IPS-20b (cell line): ENCODE data around the gene CAPNS1.

Experiments used
- H3K27ac ChIP-seq: one replicate; pipeline ENCODE4 v1.5.1; 2013; ENCODE audit warnings: low read length
- H3K27me3 ChIP-seq: 2 replicates; pipeline ENCODE4 v1.6.1; 2013; ENCODE audit warnings: mild to moderate bottlenecking, low read length, inconsistent platforms; ENCODE audit not compliant: insufficient read depth
- H3K36me3 ChIP-seq: 2 replicates; pipeline ENCODE4 v1.6.1; 2013; ENCODE audit warnings: low read depth, mild to moderate bottlenecking, inconsistent platforms, low read length, moderate library complexity; ENCODE audit not compliant: insufficient read depth
- H3K4me1 ChIP-seq: 2 replicates; pipeline ENCODE4 v1.6.1; 2013; ENCODE audit warnings: mild to moderate bottlenecking, control low read depth, inconsistent platforms, low read length, moderate library complexity; ENCODE audit not compliant: insufficient read depth
- H3K4me3 ChIP-seq: 2 replicates; pipeline ENCODE4 v1.5.1; 2013; ENCODE audit warnings: mild to moderate bottlenecking, low read length, inconsistent platforms
- H3K9ac ChIP-seq: 2 replicates; pipeline ENCODE4 v1.6.1; 2013; ENCODE audit warnings: low read depth, mild to moderate bottlenecking, inconsistent platforms, low read length, moderate library complexity
- H3K9me3 ChIP-seq: 2 replicates; pipeline ENCODE4 v1.6.1; 2013; ENCODE audit warnings: mild to moderate bottlenecking, low read depth, low read length, inconsistent platforms; ENCODE audit not compliant: insufficient read depth

Gene CAPNS1

DNA sequence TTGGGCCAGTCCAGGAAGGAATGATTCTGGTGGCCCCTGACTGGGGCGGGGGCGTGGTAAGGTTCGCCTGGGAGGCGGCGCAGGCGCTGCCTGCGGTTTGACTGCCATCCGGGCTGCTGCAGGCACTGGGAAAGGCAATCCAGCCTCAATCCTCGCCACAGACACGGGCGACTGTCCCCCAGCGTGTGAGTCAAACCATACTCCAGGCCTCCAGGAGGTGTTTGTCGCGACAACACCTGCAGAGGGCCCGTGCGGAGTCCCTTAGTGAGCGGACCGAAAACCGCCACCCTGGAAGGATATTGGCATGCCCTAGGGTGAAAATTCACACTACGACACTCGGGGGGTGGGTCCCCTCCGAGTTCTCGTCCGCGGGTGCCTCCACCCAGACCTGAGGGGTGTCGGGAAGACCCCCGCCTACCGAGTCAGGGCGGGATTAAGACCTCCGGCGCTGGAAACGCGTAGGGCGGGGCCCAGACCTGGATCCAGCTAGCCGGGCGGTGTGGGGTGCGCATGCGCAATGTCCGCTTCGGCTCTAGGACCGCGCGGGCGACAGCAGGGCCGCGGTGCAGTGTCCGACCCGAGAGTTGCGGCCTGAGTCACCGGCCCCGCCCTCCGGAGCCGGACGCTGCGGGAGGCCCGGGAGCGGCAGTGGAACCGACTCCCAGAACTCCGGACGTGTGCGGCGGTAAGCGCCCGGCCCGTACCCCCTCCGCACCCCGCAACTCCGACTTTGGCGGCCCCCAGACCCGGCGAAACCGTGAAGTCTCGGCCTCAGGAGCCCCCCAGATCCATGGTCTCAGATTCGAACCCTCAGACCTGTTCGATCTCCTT lies at the start of gene CAPNS1:
TSS of gene CAPNS1 (plus strand) at position 594 of the 831 bp plus-strand sequence. CDS start 946 bp downstream, outside the sequence.
- H3K27me3 ChIP-seq, result no peaks in the 10 kb centered on the region
- H3K4me1 ChIP-seq, result peaks cover 3% of the 10 kb centered on the region; the same call in 1 of the 2 replicates
- peaks cover 19% of the 10 kb centered on the region for H3K36me3 ChIP-seq
- H3K4me3 ChIP-seq, result peak within 1 kb of the TSS; percentile 100
- no peaks in the 10 kb centered on the region for H3K9me3 ChIP-seq
- peak within 1 kb of the TSS; percentile 98 for H3K9ac ChIP-seq
- peak within 1 kb of the TSS; percentile 68 for H3K27ac ChIP-seq

DNA sequence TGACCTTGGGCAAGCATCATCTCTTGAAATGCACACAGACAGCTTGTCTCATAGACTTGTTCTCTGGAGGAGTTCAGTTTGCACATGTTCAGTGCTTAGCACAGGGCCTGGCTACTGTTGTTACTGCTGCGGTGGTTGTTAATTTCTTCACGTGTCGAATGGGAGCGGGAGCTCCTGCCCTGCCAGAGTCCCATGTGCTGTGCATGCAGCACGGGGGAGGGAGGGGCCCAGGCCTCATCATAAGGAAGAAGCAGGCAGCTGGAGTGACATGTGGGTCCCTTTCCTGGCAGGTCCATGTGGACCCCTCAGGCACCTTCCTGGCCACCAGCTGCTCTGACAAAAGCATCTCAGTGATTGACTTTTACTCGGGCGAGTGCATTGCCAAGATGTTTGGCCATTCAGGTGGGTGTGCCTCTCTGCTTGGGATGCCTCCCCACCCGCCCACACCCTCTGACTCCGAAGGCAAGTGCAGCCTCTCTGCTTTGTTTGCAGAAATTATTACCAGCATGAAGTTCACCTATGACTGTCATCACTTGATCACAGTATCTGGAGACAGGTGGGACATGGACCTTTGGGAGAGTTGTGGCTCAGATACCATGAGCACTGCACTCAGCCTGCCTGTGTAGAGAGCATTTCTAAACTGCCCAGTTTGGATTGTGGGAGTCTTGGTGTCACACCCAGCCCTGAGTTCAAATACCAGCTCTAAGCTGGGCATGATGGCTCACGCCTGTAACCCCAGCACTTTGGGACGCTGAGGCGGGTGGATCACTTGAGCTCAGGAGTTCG lies 48.8 kb upstream of the CAPNS1 start:
- Histone ChIP-seq H3K27ac (no peak overlapping the region), H3K4me3 (no peak overlapping the region), H3K9ac (no peak overlapping the region), H3K9me3 (no peaks in the 10 kb centered on the region), H3K4me1 (no peaks in the 10 kb centered on the region), H3K36me3 (peaks cover 92% of the 10 kb centered on the region), H3K27me3 (no peaks in the 10 kb centered on the region)

DNA sequence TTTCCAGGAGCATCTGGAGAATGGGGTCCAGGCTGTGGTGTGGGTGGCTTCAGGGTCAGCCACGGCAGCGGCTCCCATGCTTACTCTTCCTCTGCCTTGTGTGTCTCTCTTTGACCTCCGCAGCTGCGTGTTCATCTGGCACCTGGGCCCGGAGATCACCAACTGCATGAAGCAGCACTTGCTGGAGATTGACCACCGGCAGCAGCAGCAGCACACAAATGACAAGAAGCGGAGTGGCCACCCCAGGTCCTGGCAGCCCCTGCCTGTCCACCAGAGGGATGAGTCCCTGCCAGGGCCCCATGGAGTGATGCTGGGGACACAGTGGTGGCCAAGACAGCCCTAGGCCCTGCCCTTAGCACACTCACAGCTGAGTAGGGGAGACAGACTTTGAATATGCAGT lies 47.3 kb upstream of the CAPNS1 start:
- Histone ChIP-seq H3K36me3 (peaks cover 87% of the 10 kb centered on the region), H3K9ac (no peak overlapping the region), H3K27me3 (no peaks in the 10 kb centered on the region), H3K4me3 (no peak overlapping the region), H3K4me1 (no peaks in the 10 kb centered on the region), H3K27ac (no peak overlapping the region), H3K9me3 (no peaks in the 10 kb centered on the region)

DNA sequence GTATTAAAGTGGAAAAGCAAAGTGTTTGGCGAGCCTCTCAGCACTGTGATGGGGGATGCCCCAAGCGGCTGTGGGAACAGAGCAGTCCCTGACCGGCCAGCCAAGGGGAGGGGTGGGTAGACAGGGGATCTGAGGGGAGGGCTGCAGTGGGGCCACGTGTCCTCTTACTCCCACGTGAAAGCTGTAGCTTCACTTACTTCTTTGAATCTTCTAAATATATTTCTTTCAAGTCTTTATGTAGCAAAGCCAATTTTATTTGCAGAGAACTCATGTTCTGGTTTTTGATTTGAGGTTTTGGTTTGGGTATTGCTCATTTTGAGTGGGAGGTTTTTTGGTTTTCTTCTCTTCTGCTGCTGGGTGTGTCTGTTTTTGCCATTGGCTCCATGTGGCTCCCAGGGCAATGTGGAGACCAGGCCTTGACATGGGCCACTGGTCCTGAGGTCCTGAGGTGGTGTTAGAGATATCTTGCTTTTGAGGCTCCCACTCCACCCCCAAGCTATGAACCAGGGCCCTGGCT lies 46.7 kb upstream of the CAPNS1 start:
- H3K9ac ChIP-seq, result no peak overlapping the region
- H3K27me3 ChIP-seq, result no peaks in the 10 kb centered on the region
- no peak overlapping the region for H3K27ac ChIP-seq
- H3K36me3 ChIP-seq, result peaks cover 87% of the 10 kb centered on the region
- no peaks in the 10 kb centered on the region for H3K9me3 ChIP-seq
- H3K4me1 ChIP-seq, result no peaks in the 10 kb centered on the region
- H3K4me3 ChIP-seq, result no peak overlapping the region

DNA sequence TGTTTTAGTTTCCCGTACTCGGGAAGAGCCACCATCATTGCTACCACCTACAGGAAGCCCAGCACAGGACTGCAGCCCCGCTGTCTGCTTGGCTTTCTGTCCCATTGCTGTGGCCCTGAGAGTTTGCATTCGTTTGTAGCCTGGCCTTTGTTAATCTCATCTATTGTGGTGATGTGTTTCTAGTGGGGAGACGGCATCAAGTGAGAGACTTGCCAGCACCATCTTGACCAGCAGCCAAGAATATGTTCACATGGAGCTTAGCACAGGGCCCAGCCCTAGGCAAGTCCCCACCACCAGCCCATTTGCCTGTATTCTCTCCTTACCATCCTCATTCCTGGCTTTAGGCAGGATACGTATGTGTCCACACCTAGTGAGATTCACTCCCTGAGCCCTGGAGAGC lies 46.2 kb upstream of the CAPNS1 start:
- Histone ChIP-seq H3K27ac (no peak overlapping the region), H3K9me3 (no peaks in the 10 kb centered on the region), H3K27me3 (no peaks in the 10 kb centered on the region), H3K4me1 (no peaks in the 10 kb centered on the region), H3K4me3 (no peak overlapping the region), H3K36me3 (peaks cover 87% of the 10 kb centered on the region), H3K9ac (no peak overlapping the region)

DNA sequence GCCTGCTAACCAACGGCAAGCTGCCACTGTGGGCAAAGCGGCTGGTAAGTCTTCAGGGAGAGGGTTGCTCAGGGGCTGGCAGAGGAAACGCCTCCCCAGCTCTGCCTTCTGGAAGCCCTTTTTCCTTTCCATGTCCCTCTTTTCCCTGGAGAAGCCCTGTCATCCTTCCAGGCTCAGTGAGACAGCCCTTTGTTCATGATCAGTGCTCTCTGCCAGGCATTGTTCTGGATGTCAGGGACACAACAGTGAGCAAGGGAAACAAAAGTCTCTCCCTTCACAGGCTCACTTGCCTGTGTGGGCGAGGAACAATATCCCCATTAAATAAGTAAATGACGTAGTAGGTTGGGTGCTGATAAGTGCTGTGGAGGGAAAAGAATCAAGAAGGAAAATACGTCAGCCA lies 42.8 kb upstream of the CAPNS1 start:
- Histone ChIP-seq H3K9ac (no peak overlapping the region), H3K36me3 (peaks cover 87% of the 10 kb centered on the region), H3K4me3 (no peak overlapping the region)

DNA sequence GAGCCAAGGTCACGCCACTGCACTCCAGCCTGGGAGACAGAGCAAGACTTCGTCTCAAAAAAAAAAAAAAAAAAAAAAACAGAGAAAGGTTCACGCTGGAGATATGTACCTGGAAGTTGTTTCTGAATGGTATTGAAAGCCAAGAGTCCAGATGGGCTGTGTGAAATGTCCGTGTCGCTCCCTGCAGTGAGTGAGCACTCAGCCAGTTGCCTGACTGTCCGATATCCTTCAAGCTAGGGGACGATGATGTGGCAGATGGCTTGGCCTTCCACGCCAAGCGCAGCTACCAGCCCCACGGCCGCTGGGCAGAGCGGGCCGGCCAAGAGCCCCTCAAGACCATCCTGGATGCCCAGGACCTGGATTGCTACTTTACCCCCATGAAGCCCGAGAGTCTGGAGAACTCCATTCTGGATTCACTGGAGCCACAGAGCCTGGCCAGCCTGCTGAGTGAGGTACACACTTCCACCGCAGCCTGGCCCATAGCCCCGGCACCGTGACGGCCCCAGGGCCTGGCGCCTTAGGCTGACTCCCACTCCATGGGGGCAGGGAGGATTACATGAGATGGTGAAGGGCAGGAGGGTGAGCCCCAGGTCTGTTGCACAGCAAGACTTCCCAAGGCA lies 40.6 kb upstream of the CAPNS1 start:
- Histone ChIP-seq H3K4me3 (no peak overlapping the region), H3K27me3 (no peaks in the 10 kb centered on the region), H3K9ac (no peak overlapping the region), H3K27ac (no peak overlapping the region), H3K36me3 (peaks cover 88% of the 10 kb centered on the region), H3K9me3 (no peaks in the 10 kb centered on the region), H3K4me1 (no peaks in the 10 kb centered on the region)

More for the DNA sequence above, 42.8 kb upstream of the CAPNS1 start:
- Histone ChIP-seq H3K4me1 (no peaks in the 10 kb centered on the region), H3K9me3 (no peaks in the 10 kb centered on the region), H3K27me3 (no peaks in the 10 kb centered on the region), H3K27ac (no peak overlapping the region)

DNA sequence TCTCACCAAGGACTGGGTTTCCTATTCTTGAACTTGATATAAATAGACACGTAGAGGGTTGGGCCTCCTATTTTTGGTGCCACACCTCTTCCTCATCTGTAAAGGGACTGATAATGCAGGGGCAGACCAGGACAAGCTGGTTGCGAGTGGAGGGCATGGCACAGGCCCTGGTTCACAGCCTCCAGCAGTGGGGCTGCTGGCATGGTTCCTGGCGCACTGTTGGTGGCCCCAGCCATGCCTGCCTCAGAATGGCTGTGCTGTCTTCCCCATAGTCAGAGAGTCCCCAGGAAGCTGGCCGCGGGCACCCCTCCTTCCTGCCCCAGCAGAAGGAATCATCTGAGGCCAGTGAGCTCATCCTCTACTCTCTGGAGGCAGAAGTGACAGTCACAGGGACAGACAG lies 39.4 kb upstream of the CAPNS1 start:
- Histone ChIP-seq H3K4me3 (no peak overlapping the region), H3K4me1 (no peaks in the 10 kb centered on the region), H3K9me3 (no peaks in the 10 kb centered on the region), H3K27me3 (no peaks in the 10 kb centered on the region), H3K9ac (no peak overlapping the region), H3K27ac (no peak overlapping the region), H3K36me3 (peaks cover 89% of the 10 kb centered on the region)

DNA sequence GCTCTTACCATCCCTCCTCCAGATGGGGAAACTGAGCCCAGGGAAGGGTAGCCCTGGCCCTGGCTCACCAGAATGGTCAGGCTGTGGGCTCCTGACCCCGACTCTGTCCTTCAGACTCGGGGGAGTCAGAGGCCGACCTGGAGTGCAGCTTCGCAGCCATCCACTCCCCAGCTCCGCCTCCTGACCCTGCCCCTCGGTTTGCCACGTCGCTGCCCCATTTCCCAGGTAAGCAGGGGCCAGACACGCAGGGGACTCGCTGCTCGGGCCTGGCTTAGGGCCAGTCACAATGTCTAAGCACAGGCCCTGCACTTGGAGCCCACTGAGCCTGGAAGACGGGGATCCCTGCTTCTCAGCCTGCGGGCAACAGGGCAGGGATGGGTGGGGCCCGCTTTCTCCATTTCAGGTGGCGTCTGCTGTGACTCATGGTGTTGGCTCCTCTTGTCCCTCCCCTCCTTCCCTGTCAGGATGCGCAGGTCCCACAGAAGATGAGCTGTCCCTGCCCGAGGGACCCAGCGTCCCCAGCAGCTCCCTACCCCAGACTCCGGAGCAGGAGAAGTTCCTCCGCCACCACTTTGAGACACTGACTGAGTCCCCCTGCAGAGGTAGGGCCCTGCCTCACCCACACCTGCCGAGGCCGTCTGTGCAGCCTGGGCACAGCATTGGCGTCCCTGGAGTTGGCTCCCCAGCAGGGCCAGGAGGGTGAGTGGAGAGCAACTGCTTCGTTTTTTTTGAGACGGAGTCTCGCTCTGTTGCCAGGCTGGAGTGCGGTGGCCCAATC lies 38.1 kb upstream of the CAPNS1 start:
- Histone ChIP-seq H3K9ac (no peak overlapping the region), H3K27me3 (no peaks in the 10 kb centered on the region), H3K4me1 (no peaks in the 10 kb centered on the region), H3K36me3 (peaks cover 87% of the 10 kb centered on the region), H3K9me3 (no peaks in the 10 kb centered on the region), H3K4me3 (no peak overlapping the region), H3K27ac (no peak overlapping the region)

DNA sequence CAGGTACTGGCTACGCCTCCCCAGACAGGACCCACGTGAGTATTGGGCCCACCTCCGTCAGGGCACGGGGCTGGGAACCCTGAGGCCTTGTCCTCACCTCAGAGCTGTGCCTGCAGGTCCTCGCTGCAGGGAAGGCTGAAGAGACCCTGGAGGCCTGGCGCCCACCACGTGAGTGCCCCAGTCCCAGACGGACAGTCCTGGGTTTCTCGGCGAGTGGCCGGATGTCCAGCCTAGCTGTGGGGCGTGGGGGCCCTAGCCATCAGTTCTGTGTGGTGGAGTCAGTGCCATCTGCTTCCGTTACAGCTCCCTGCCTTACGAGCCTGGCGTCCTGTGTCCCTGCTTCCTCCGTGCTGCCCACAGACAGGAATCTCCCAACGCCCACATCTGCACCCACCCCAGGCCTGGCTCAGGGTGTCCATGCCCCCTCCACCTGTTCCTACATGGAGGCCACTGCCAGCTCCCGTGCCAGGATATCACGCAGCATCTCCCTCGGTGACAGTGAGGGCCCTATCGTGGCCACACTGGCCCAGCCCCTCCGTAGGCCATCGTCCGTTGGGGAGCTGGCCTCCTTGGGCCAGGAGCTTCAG lies 36.7 kb upstream of the CAPNS1 start:
- H3K27me3 ChIP-seq, result no peaks in the 10 kb centered on the region
- peaks cover 74% of the 10 kb centered on the region for H3K36me3 ChIP-seq
- H3K9ac ChIP-seq, result no peak overlapping the region
- no peak overlapping the region for H3K27ac ChIP-seq
- no peaks in the 10 kb centered on the region for H3K9me3 ChIP-seq
- no peak overlapping the region for H3K4me3 ChIP-seq
- no peaks in the 10 kb centered on the region; the same call in 1 of the 2 replicates for H3K4me1 ChIP-seq
